ENCODE results near the gene ITGAX. TPM values are rescaled to one million over a fixed set of nuclear protein-coding genes. Genes with fewer than 3 reads are reported as not detected.

The ITGAX gene
- polyA plus RNA-seq, 1 of the 3 experiments (the other 2 are of a cell fraction), result 0.66 TPM

DNA sequence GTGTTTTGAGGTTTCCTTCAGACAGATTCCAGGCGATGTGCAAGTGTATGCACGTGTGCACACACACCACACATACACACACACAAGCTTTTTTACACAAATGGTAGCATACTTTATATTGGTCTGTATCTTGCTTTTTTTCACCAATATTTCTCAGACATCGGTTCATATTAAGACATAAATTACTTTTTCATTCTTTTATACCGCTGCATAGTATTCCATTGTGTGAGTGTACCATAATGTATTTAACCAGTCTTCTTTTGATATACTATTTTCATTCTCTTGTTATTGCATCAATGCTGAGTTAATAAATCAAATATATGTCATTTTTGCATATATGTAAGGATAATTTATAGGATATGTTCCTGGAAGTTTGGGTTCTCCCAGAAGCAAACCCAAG lies 22.4 kb upstream of the ITGAX start:
- H3K27me3 ChIP-seq (ENCODE audit: insufficient read depth), result peaks cover 63% of the 10 kb centered on the region
- no peaks in the 10 kb centered on the region for H3K79me2 ChIP-seq (ENCODE audit: insufficient read depth)
- H3K9ac ChIP-seq, result no peak overlapping the region
- WGBS (ENCODE audit: low lambda C conversion rate), result 48% methylated on average over 4 of the region's 4 CpGs
- H3K4me2 ChIP-seq, result no peak overlapping the region
- CTCF ChIA-PET, result no interaction called here
- H3K27ac ChIP-seq (ENCODE audit: low read depth in 2 of 2, low read length in 1 of 2), result no peak overlapping the region
- H3K4me3 ChIP-seq (ENCODE audit: low read depth in 2 of 2, low read length in 1 of 2), result no peak overlapping the region
- POLR2A ChIA-PET, result no interaction called here
- no peaks in the 10 kb centered on the region for H3K9me3 ChIP-seq
- no peaks in the 10 kb centered on the region for H3F3A ChIP-seq (replicated peaks; ENCODE audit: insufficient read depth)
- no peak for TF ChIP-seq FOXJ3 (CRISPR knock-in tag; IDR thresholded peaks at IDR 0.05)
- no peak for TF ChIP-seq FOXM1 (IDR thresholded peaks at IDR 0.05; ENCODE audit: low read depth)
- no peak for TF ChIP-seq TEAD4 (IDR thresholded peaks at IDR 0.05; ENCODE audit: borderline replicate concordance, insufficient read depth)
- TF ChIP-seq, protein P1, sequence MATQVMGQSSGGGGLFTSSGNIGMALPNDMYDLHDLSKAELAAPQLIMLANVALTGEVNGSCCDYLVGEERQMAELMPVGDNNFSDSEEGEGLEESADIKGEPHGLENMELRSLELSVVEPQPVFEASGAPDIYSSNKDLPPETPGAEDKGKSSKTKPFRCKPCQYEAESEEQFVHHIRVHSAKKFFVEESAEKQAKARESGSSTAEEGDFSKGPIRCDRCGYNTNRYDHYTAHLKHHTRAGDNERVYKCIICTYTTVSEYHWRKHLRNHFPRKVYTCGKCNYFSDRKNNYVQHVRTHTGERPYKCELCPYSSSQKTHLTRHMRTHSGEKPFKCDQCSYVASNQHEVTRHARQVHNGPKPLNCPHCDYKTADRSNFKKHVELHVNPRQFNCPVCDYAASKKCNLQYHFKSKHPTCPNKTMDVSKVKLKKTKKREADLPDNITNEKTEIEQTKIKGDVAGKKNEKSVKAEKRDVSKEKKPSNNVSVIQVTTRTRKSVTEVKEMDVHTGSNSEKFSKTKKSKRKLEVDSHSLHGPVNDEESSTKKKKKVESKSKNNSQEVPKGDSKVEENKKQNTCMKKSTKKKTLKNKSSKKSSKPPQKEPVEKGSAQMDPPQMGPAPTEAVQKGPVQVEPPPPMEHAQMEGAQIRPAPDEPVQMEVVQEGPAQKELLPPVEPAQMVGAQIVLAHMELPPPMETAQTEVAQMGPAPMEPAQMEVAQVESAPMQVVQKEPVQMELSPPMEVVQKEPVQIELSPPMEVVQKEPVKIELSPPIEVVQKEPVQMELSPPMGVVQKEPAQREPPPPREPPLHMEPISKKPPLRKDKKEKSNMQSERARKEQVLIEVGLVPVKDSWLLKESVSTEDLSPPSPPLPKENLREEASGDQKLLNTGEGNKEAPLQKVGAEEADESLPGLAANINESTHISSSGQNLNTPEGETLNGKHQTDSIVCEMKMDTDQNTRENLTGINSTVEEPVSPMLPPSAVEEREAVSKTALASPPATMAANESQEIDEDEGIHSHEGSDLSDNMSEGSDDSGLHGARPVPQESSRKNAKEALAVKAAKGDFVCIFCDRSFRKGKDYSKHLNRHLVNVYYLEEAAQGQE (IDR thresholded peaks at IDR 0.05; ENCODE audit: low read depth, low read length), result no peak
- no peak for TF ChIP-seq RCOR1 (IDR thresholded peaks at IDR 0.05; ENCODE audit: low read length)
- TF ChIP-seq, protein P2, sequence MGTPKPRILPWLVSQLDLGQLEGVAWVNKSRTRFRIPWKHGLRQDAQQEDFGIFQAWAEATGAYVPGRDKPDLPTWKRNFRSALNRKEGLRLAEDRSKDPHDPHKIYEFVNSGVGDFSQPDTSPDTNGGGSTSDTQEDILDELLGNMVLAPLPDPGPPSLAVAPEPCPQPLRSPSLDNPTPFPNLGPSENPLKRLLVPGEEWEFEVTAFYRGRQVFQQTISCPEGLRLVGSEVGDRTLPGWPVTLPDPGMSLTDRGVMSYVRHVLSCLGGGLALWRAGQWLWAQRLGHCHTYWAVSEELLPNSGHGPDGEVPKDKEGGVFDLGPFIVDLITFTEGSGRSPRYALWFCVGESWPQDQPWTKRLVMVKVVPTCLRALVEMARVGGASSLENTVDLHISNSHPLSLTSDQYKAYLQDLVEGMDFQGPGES (IDR thresholded peaks at IDR 0.05; ENCODE audit: low read depth, low read length), result no peak
- no peak for TF ChIP-seq JUND (IDR thresholded peaks at IDR 0.05)
- no peak for TF ChIP-seq MXI1 (IDR thresholded peaks at IDR 0.05; ENCODE audit: low read depth, low read length)
- no peak for DNase-seq
- H3K4me1 ChIP-seq (ENCODE audit: control insufficient read depth in 1 of 2, insufficient read depth in 2 of 2, low read depth in 1 of 2, low read length in 1 of 2), result no peaks in the 10 kb centered on the region
- H2AFZ ChIP-seq (ENCODE audit: low read depth), result no peak overlapping the region
- no peaks in the 10 kb centered on the region for H4K20me1 ChIP-seq (ENCODE audit: insufficient read depth)
- H3K9me2 ChIP-seq, result no peaks in the 10 kb centered on the region
- H3K36me3 ChIP-seq (replicated peaks in 1 of 2; ENCODE audit: control insufficient read depth in 1 of 2, insufficient read depth in 2 of 2, low read length in 1 of 2), result no peaks in the 10 kb centered on the region

DNA sequence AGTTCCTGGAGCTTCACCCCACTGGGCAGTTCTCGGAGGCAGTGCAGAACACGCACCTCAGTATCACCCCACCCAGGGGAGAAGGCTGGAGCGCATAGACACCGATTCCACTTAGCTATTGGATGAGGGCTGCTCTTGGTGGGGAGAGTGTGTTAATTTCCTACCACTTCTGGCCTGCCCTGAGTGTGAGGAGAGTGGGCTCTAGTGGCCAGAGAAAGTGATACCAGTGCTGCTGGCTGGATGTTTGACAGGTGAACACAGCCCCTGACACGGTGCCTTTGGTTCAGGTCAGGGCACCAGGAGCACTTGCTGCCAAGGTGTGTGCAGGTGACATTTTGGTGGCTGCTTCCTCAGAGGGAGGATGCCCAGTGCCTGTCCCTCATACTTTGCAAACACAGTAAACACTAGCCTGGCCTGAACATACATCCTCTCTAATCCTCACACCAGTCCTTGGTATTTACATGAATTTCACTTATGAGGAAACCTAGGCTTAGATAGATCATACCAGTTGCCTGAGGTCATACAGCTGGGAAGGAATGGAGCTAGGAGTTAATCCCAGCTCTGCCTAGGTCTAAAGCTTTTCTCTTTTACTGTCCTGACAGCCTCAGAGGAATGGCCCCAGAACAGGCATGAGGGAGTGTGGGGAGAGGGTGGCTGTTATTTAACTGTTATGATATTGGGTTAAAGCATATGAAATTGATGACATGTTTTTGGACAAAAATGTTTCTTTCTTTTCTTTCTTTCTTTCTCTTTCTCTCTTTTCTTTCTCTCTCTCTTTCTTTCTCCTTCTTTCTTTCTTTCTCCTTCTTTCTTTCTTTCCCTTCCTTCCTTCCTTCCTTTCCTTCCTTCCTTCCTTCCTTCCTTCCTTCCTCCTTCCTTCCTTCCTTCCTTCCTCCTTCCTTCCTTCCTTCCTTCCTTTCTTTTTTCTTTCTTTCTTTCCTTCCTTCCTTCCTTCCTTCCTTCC lies 21.0 kb upstream of the ITGAX start:
- CTCF ChIA-PET, result no interaction called here
- DNase-seq, result peak; percentile 22
- no peak overlapping the region for H3K4me2 ChIP-seq
- TF ChIP-seq FOXJ3 (CRISPR knock-in tag; IDR thresholded peaks at IDR 0.05), result no peak
- TF ChIP-seq RFX5 (IDR thresholded peaks at IDR 0.05; ENCODE audit: low read length), result no peak
- TF ChIP-seq, protein P3, sequence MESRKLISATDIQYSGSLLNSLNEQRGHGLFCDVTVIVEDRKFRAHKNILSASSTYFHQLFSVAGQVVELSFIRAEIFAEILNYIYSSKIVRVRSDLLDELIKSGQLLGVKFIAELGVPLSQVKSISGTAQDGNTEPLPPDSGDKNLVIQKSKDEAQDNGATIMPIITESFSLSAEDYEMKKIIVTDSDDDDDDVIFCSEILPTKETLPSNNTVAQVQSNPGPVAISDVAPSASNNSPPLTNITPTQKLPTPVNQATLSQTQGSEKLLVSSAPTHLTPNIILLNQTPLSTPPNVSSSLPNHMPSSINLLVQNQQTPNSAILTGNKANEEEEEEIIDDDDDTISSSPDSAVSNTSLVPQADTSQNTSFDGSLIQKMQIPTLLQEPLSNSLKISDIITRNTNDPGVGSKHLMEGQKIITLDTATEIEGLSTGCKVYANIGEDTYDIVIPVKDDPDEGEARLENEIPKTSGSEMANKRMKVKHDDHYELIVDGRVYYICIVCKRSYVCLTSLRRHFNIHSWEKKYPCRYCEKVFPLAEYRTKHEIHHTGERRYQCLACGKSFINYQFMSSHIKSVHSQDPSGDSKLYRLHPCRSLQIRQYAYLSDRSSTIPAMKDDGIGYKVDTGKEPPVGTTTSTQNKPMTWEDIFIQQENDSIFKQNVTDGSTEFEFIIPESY (IDR thresholded peaks at IDR 0.05; ENCODE audit: borderline replicate concordance, low read depth), result no peak
- TF ChIP-seq, protein P4, sequence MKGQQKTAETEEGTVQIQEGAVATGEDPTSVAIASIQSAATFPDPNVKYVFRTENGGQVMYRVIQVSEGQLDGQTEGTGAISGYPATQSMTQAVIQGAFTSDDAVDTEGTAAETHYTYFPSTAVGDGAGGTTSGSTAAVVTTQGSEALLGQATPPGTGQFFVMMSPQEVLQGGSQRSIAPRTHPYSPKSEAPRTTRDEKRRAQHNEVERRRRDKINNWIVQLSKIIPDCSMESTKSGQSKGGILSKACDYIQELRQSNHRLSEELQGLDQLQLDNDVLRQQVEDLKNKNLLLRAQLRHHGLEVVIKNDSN (IDR thresholded peaks at IDR 0.05; ENCODE audit: borderline replicate concordance, low read depth), result no peak
- TF ChIP-seq TEAD4 (IDR thresholded peaks at IDR 0.05; ENCODE audit: borderline replicate concordance, insufficient read depth), result no peak
- TF ChIP-seq, protein P5, sequence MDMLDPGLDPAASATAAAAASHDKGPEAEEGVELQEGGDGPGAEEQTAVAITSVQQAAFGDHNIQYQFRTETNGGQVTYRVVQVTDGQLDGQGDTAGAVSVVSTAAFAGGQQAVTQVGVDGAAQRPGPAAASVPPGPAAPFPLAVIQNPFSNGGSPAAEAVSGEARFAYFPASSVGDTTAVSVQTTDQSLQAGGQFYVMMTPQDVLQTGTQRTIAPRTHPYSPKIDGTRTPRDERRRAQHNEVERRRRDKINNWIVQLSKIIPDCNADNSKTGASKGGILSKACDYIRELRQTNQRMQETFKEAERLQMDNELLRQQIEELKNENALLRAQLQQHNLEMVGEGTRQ (IDR thresholded peaks at IDR 0.05; ENCODE audit: borderline replicate concordance, low read depth, low read length), result no peak
- no peak for TF ChIP-seq SIN3A (IDR thresholded peaks at IDR 0.05; ENCODE audit: borderline replicate concordance, low read depth, low read length)
- TF ChIP-seq FOXM1 (IDR thresholded peaks at IDR 0.05; ENCODE audit: low read depth), result no peak
- no peak for TF ChIP-seq YY1 (IDR thresholded peaks at IDR 0.05; ENCODE audit: low read depth)
- TF ChIP-seq RAD21 (IDR thresholded peaks at IDR 0.05; ENCODE audit: low read length), result peak; percentile 20; the same call in 1 of the 2 replicates
- TF ChIP-seq GATA2 (CRISPR knock-in tag; IDR thresholded peaks at IDR 0.05), result no peak
- TF ChIP-seq POLR2AphosphoS5 (IDR thresholded peaks at IDR 0.05; ENCODE audit: low read depth, low read length), result no peak

More for the DNA sequence above, 21.0 kb upstream of the ITGAX start:
- H3K4me3 ChIP-seq (ENCODE audit: low read depth in 2 of 2, low read length in 1 of 2), result no peak overlapping the region
- no peaks in the 10 kb centered on the region for H3K9me3 ChIP-seq
- no peaks in the 10 kb centered on the region for H3K79me2 ChIP-seq (ENCODE audit: insufficient read depth)
- H3K4me1 ChIP-seq (ENCODE audit: control insufficient read depth in 1 of 2, insufficient read depth in 2 of 2, low read depth in 1 of 2, low read length in 1 of 2), result no peaks in the 10 kb centered on the region
- no peak overlapping the region for H2AFZ ChIP-seq (ENCODE audit: low read depth)
- H3K9ac ChIP-seq, result no peak overlapping the region
- H4K20me1 ChIP-seq (ENCODE audit: insufficient read depth), result no peaks in the 10 kb centered on the region
- H3K9me2 ChIP-seq, result no peaks in the 10 kb centered on the region
- H3K27me3 ChIP-seq (ENCODE audit: insufficient read depth), result peaks cover 76% of the 10 kb centered on the region
- no peaks in the 10 kb centered on the region for H3F3A ChIP-seq (replicated peaks; ENCODE audit: insufficient read depth)
- WGBS (ENCODE audit: low lambda C conversion rate), result 0% methylated on average over 4 of the region's 5 CpGs
- POLR2A ChIA-PET, result no interaction called here
- no peak overlapping the region for H3K27ac ChIP-seq (ENCODE audit: low read depth in 2 of 2, low read length in 1 of 2)
- no peaks in the 10 kb centered on the region for H3K36me3 ChIP-seq (replicated peaks in 1 of 2; ENCODE audit: control insufficient read depth in 1 of 2, insufficient read depth in 2 of 2, low read length in 1 of 2)

Data from SK-N-SH (cell line).